GM19397 (cell line): Measurements from ENCODE around the gene NCAPG2.

ENCODE experiments used
- ATAC-seq: cut with Tn5 transposase; IDR thresholded peaks from one replicate; pipeline ENCODE4 v1.9.1; 2021; ENCODE audit warnings: mild to moderate bottlenecking, moderate library complexity; ENCODE audit not compliant: unreplicated experiment

The NCAPG2 gene, protein sequence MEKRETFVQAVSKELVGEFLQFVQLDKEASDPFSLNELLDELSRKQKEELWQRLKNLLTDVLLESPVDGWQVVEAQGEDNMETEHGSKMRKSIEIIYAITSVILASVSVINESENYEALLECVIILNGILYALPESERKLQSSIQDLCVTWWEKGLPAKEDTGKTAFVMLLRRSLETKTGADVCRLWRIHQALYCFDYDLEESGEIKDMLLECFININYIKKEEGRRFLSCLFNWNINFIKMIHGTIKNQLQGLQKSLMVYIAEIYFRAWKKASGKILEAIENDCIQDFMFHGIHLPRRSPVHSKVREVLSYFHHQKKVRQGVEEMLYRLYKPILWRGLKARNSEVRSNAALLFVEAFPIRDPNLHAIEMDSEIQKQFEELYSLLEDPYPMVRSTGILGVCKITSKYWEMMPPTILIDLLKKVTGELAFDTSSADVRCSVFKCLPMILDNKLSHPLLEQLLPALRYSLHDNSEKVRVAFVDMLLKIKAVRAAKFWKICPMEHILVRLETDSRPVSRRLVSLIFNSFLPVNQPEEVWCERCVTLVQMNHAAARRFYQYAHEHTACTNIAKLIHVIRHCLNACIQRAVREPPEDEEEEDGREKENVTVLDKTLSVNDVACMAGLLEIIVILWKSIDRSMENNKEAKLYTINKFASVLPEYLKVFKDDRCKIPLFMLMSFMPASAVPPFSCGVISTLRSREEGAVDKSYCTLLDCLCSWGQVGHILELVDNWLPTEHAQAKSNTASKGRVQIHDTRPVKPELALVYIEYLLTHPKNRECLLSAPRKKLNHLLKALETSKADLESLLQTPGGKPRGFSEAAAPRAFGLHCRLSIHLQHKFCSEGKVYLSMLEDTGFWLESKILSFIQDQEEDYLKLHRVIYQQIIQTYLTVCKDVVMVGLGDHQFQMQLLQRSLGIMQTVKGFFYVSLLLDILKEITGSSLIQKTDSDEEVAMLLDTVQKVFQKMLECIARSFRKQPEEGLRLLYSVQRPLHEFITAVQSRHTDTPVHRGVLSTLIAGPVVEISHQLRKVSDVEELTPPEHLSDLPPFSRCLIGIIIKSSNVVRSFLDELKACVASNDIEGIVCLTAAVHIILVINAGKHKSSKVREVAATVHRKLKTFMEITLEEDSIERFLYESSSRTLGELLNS

DNA sequence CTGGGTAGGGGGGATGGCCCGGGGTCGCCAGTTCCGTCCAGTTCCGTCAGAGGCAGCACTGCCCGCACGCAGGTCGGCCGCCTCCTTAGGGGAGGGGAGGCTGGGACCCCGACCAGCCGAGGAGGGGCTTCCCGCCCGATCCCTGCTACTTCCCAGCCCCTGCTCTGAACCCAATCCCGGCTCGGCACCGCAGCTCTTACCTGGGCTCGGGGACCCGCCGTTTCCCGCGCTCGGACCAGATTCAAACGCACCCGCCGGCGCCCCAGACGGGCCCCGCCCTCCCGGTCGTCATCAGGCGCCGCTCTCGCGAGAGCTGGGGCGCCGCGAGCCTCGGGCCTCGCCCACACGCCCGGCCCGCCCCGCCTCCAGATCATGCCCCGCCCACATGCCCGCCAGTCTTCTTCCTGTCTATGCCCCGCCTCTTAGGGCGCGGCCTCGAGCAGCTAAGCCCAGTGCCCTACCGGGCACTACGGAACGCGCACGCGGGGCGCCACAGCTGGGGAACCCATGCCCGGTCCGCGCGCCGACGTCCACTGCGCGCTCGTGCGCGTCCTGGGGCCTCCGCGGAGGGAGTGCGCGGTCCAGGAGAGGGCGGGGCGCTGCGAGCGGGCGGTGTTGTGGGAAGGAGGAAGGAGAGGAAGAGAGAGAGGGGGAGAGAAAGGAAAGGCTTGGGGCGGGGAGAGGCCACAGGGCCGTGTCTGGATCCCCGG lies at the start of gene NCAPG2:
Gene NCAPG2, minus strand, starts transcription at position 281 of the 710 bp plus-strand sequence. CDS start 2,905 bp downstream, outside the sequence.
- ATAC-seq: peak; percentile 98

DNA sequence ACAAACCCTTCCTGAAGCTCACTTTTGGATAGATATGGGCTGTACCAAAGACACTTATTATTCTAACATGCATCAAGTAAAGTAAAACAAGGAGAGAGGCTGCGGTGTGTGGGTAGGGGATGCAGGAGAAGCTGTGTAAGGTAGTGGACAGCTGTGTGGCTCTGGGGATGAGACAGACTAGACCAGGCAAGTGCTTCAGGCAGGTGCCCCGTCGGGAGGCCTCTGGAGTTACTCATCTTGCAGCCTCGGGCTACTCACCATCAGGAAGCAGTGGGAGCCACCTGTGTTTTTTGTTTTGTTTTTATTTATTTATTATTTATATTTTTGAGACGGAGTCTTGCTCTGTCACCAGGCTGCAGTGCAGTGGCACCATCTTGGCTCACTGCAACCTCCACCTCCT lies 49.3 kb upstream of the NCAPG2 start:
- no peak for ATAC-seq

DNA sequence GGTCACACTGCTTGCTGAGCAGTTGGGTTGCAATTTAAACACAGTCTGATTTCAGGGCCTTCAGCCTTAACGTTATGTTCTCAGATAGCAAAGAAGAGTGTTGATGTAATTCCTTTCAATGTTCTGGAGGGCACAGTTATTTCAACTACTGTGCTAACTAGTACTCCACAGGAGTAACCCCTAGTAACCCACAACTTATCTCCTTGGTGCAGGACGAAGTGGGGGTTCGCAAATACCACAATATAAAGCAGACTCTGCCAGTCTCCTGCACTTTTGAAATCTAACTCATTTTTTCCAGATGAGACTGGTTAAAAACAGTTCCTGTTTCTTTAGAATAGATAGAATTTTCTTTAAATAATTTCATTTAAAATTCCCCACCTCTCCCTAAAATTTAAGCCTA lies 47.1 kb upstream of the NCAPG2 start:
- ATAC-seq: no peak

DNA sequence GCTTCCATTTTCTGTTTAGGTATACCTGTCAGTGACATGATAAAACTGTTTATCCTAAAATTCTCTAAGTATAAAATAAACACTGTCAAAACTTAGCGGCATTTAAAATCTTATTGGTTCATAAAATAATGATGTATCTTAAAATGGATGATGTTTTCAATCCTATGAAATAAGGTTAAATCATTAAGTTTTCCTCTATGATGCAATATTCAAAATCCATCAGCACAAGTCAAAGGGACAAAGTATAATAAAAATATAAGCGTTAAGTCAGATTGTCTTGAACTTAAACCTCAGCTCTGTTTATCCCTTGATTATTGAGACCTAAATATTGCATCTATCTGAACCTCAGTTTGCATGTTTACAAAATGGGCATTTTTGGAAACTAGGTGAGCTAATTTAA lies 46.6 kb upstream of the NCAPG2 start:
- no peak for ATAC-seq

DNA sequence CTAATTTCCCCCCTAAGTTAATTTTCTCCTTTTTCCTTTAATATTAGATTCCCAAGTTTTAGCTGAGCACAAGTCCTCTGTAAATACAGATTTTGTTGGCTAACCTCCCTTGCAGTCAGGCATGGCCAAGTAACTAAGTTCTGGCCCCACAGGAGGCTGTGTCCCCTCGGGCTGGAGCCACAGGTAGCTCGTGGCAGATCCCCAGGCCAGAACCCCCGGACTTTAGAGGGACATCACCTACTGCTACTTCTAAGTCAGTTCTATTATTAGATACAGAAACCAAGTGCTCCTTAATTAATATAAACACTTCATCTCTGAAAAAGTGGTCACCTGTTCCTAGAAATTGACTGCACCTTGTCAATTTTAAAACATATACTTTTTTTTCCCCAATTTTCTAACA lies 46.1 kb upstream of the NCAPG2 start:
- ATAC-seq: no peak

DNA sequence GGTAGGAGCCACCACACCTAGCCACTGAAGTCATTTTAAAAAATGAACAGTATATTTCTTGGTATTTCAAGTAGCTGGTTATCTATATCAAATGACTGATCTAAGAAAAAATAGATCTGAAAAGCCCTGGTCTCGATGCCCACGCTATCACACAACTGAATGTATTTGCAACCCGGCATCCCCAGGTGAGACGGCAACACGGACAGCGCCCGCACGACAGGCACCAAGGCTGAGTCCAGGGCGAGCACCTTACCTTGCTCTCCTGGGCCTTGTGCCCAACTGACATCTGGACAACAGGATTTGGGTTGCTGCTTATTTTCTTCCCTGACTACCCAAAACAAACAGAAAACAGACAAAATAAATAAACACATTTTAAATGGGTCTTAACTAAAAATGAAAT lies 44.8 kb upstream of the NCAPG2 start:
- ATAC-seq: no peak

DNA sequence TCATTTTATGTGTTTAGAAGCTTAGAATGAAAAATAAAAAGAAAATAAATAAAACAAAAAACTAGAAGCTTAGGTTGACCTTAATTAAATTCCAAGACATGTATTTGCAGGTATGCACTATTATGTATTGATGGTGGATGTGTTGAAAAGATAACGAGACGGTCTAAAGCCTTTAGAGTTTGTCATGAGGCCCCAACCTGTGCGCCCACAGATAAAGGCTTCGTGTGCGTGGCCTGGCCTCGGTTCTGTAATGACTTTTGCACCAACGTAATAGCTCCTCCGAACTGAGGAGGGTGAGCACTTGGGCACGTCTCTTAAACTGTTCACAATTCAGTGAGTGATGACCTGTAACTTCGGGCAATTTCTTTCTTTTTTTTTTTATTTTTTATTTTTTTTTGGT lies 43.7 kb upstream of the NCAPG2 start:
- ATAC-seq: no peak

DNA sequence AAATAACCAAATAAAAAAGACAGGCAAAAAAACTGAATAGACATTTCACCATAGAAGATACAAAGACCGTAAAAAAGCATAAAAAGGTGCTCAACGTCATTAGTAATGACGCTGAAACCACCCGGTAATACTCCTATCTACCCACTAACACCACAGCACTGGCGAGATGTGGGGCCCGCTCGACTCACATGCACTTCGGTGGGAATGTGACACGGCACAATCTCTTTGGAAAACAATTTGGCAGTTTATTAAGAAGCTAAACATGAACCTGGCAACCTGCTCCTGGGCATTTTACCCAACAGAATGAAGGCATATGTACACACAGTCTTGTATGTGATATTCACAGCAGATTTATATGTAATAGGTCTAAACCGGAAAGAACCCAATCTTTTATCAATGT lies 42.8 kb upstream of the NCAPG2 start:
- ATAC-seq: no peak

DNA sequence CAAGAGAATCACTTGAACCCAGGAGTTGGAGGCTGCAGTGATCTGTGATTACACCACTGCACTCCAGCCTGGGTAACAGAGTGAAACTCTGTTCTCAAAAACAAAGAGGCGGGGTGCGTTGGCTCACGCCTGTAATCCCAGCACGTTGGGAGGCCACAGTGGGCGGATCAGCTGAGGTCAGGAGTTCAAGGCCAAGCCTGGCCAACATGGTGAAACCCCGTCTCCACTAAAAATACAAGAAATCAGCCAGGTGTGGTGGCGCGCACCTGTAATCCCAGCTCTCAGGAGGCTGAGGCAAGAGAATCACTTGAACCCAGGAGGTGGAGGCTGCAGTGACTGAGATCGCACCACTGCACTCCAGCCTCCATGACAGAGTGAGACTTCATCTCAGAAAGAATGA lies 42.4 kb upstream of the NCAPG2 start:
- no peak for ATAC-seq

DNA sequence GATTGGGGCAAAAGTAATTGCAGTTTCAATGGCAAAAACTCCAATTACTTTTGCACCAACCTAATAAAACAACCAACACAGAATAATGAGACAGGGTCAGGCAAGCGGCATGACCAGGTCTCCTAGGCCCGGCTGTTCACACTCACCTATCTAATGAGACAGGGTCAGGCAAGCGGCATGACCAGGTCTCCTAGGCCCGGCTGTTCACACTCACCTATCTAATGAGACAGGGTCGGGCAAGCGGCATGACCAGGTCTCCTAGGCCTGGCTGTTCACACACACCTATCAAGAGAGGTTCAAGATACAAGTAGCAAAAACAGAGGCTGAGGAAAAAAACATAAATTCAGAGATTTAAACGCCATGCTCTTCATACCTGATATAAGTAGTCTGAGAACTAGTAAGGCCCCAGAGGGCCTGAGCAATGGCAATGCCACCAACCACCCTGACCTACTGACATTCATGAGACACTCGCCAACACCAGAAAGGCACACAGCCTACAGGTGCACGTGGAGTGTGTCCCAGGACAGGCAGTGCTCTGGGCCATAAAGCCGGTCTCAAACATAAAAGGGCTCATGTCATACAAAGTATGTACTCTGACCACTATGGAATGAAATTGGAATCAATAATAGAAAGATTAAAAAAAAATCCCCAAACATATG lies 40.6 kb upstream of the NCAPG2 start:
- no peak for ATAC-seq

DNA sequence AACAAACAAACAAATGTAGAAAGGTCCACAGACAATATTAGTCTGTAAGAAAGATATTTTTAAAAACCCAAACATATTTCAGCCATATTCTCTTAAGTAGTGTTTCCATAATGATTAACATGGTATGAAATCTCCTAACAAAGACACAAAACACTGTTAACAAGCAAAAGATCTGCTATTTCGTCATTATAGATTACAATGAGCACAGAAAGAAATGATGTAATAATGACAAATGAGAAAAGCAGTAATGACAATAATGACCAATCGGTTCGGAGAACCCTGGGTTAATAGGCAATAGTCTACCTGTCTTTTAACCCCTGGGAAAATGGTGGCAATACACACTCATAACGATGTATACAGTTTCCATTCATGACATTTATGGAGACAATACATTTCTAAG lies 39.5 kb upstream of the NCAPG2 start:
- ATAC-seq: no peak

DNA sequence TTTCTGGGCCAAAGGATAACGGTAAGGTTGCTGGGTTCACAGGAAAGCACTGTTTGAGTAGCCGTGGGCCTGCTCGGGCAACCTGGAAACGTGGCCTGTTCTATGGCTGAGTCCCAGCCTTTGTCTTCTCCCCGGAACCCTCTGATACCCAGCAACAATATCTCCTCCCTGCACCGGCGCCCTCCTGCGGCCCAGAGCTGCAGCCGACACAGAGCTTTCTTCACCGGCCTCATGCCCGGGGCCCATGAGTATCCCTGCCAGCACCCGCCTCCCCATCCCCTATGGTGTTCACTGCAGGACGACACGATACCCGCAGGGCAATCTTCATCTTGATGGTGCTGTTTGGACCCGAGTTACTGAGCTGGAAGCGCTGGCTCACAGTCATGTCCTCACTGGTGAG lies 38.6 kb upstream of the NCAPG2 start:
- ATAC-seq: no peak

DNA sequence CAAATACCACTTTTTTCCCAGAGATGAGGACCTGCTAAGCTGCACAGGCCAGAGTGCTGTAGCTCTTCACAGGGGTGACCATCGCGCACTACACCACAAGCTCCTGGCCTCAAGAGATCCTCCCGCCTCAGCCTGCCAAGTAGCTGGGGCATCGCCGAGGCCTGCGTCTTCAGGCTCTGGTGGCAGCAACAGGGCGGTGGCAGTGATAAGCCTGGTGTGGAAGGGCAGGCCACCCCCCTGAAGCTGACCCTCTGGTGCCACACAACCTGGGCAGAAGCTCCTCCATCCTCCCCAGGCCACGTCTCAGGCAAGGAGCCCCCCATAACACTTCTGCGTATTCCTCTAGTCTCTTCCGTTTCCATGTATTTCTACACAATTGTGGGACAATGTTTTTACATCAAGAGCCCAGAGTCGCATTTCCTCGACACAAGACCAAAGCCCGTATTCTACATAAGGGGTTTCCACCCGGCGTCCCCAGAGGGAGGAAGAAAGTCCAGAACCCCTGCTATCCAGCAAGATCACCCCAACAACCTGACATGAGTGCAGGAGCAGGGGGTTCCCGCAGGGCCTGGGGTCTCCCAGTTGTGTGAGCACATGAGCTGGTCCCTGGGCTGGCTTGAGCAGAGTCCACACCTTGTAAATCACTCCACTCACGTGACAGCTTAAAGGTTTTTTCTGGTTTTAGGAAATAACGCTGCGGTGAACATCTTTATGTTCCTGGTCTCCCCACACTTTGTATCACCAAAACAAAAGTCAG lies 37.6 kb upstream of the NCAPG2 start:
- no peak for ATAC-seq

DNA sequence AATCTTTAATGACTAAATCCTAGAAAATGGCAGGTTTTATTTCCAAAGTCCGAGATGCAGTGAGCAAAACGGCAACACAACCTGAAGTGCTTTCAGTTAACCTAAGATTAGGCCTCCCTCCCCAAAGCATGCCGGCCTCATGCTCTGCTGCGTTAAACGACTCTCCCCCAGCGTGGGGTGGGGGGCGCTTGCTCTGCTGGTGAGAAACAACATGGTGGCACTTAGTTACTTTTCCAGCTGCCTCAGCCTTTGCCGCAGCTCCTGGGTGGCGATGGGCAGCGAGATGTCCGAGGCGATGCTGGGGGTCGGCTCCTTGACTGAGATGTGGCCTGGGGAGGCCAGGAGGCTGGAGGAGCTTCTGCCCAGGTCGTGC lies 36.7 kb upstream of the NCAPG2 start:
- no peak for ATAC-seq

DNA sequence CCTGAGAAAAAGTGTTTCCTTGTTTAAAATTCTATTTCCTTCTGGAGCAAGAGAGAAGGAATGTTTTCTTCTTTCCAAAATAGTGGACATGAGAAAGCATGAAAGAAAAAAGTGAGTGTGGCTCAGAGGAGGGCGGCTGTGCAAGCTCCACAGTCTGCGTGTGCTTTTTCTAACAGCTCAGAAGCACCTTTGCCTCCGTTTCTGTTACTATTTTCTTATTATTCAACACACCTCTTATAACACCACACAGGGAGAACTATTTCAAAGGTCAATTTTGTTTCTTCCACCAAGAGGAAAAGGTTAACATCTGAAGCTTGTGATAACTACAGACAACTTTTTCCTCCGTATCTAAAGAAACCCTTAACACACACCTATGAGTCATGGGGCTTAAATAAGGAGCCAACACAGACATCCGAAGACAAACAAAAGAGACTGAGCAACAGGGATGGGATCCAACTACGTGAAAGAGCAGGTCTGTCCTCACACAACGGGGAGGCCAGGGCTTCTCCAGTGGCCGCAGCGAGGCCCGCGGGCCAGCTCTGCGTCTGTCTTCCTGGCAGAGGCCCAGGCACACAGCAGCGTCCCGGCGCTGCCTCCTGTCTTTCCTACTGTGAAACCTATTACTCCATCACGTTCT lies 36.2 kb upstream of the NCAPG2 start:
- ATAC-seq: no peak

DNA sequence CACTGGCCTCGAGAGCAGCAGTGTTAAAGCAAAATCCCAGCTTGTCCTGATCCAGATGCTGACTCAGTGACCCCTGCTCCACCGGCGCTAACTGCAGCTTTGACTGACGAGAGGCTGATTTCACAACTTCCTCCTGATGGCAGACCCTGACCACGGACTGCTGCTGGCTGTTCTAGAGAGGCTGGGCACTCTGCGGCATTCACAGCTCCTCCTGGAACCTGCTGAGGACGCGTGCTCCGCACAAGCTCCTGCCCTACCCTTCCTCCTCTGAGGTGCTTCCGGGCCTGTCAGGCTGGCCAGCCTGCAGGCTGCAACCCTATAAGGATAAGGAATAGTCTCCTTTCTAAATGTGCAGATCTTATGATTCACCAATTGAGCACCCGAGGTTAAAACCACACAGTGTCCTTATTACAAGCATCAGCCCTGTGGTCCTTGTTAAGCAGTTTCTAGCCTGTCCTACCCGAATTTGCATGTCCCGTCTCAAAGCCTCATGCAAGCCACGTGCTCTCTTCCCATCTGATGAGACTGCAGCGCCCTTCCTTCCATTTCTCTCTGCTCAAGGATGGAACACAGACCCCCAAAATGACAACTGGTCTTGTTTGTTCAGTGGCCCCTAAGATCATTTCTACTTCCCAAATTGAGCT lies 35.5 kb upstream of the NCAPG2 start:
- no peak for ATAC-seq

DNA sequence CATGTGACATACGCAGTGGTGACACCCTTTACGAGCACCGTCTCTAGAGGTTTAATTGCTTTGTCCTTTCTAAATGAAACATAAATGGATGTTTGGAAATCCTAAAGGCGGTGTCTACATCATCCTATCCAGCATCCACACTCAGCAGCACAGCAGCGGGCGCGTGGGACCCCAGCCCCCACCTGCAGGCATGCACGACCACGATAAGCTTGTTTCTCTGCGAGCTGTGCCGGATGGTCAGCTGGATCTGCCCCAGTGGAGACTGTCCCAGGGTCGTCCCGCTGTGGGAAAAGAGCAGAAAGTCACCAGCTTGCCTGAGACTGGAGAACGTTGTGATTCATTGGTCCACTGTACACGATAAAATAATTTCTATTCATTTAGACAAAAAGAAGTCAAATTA lies 34.2 kb upstream of the NCAPG2 start:
- no peak for ATAC-seq

DNA sequence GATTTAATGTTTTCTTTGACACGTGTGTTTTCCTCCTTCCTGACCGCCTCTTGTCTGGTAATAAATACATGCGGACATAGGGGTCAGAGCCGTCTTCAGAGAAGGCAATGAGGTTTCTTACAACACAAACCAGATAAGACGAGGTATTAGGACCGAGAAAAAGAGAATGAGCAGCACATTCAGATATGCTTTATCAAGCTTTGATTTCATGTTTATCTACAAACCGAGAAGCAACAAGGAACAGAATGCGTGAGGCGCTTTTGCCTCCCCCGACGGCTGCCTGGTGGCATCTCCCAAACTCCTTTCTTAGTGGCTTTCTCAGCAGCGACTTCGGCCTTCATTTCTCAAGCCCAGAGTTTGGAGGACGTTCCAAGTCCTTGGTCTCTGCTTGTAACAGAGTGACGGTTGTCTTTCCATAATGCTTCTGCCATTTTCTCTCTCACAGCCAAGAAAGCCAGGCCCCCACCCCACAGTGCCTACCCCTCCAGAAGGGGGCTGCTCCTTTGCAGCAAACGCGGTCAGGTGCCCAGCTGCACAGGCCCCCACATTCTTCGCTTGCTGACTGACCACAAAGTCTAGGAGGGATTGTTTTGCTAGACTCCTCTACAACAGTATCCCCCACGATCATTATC lies 32.6 kb upstream of the NCAPG2 start:
- no peak for ATAC-seq
